A549 treated with dexamethasone at 1 μM for 4 hours (cell line): ENCODE measurements around the gene SMS. TPM values are rescaled to one million over a fixed set of nuclear protein-coding genes. Genes with fewer than 3 reads are reported as not detected.

Experiments used
- total RNA-seq: library from RNA; stranded (reverse); fragments of 200-300 nt; extraction: Qiagen RNA extraction; gene quantifications from 5 replicates; pipeline ENCODE4 v1.2.3, GENCODE V29; 2022

The SMS gene
- 203 to 220 TPM (median 210 TPM) in 5 replicates for total RNA-seq

DNA sequence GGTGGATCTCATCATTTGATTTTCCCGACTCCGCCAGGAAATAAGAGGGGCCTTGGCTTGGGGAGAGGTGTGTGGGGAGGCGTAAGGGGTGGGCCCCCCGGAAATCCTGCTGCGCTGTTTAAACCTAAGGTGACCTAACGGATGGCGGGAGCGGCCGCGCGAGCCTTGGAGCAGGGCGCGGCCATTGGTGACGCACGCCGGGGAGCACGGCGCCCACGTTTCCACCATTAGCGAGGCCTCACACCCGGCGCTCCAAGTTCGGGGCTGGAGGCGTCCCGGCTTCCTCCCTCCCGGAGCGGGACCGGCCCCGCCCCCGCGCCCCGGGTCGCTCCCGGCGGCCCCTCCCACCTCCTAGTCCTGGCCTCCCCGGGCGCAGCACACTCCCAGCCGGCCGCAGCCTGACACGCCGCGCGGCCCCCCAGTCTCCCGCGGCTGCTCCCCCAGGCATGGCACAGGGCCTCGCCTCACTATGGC is at the start of gene SMS:
TSS of gene SMS (plus strand) at position 354 of the 474 bp plus-strand sequence. CDS start at position 470, 116 bp downstream.

DNA sequence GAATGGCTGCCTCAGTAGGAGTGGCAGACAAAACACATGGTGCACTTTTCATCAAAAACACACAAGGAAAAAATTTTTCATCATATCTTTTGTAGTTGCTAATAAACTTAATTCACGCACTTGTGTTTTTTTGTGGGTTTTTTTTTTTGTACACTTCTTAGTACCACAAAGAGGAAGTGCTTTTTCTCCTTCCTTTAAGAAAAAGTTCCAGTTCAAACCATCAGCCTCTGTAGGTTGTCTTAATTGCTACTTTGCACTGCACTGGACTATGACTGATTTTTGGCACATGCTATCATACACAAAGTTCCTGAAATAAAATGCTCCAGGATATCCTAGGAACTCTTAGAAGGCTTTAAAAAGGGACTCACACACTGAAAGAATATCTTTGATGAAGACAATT is 91.6 kb downstream of the SMS start, which contains the start of gene PHEX:
TSS of gene PHEX (plus strand) at position 242 of the 400 bp plus-strand sequence. CDS start 681 bp downstream, outside the sequence.

Other genes with a start within 250 kb of the SMS start
- gene SMPX, start 182.6 kb upstream of the SMS start, total RNA-seq: 0.11 to 0.14 TPM in 2 of 5 replicates, not detected in the others
- gene MBTPS2, start 101.1 kb upstream of the SMS start, total RNA-seq: 21.4 to 29.1 TPM (median 26.3 TPM) in 5 replicates
- 1.8 to 2.5 TPM (median 2.1 TPM) in 5 replicates for gene YY2, start 84.7 kb upstream of the SMS start, total RNA-seq
- 0.29 to 0.41 TPM (median 0.33 TPM) in 5 replicates for gene PHEX, start 91.6 kb downstream of the SMS start, total RNA-seq